Activated CD8-positive, alpha-beta memory T cell treated with anti-CD3 and anti-CD28 coated beads, Interleukin-2, amount 50 U/mL, for 4 hours (primary cell): ENCODE data around the gene IL3RA.
A peak's percentile ranks its signal among the peaks of the same experiment; 100 is the strongest.
"Not testable (repeated sequence)": the region's sequence is repeated elsewhere in the genome, so short reads cannot be mapped to it uniquely, and the experiment has no call there.

Source experiments
- DNase-seq: peaks from one replicate; pipeline ENCODE4 v3.0.0-alpha.2; 2020

The IL3RA gene

DNA sequence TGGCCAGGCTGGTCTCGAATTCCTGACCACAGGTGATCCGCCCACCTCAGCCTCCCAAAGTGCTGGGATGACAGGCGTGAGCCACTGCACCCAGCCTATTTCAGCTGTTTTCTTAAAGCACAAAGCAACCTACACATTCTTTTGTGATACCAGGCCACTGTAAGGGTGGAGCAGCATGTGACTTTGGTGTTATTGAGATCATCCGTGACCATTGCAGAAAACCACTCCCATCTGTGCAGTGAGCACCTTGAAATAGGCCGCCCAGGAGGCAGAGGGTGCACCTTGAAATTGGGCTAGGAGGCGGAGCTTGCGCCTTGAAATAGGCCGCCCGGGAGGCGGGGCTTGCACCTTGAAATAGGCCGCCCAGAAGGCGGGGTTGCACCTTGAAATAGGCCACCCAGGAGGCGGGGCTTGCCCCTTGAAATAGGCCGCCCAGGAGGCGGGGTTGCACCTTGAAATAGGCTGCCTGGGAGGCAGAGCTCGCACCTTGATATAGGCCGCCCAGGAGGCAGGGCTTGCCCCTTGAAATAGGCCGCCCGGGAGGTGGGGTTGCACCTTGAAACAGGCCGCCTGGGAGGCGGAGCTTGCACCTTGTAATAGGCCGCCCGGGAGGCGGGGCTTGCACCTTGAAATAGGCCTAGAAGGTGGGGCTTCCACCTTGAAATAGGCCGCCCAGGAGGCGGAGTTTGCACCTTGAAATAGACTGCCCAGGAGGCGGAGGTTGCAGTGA is 64.3 kb downstream of the IL3RA start:
- DNase-seq: peak; percentile 3

DNA sequence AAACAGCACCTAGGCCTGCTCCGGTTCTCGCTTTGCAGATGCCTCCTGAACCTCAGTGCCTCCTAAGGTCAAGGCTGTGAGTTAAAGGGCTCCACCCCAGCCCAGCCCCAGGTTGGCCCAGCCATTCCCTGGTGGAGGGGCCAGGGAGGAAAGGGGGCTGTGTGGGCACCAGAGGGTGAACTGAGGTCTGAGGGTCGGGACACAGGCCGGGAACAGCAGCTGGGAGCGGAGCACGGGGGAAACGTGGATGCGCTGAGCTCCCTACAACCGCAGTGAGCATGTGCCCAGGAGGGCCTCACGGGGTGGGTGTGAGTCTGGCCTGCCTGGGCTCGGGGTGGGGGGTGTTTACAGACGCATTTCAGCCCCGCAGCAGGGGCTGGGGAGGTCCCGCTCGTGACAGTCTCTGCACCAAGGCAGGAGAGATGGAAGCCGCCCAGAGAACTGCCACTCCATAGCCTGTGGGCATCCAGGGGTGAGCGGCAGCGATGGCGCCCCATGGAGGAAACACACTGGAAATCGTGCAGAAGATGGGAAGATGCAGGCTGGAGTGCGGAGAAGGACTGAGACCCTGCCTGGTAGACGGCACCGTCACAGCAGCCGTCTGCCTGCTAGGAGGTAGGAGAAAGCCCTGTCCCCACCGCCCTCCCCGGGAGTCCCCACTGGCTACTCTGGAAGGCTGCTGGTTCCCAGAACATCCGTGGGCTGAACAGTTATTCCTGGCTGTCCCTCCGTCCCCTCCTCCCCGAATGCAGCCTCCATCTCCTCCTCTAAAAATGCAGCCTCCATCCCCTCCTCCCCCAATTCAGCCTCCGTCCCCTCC is 65.2 kb downstream of the IL3RA start:
- no peak for DNase-seq

DNA sequence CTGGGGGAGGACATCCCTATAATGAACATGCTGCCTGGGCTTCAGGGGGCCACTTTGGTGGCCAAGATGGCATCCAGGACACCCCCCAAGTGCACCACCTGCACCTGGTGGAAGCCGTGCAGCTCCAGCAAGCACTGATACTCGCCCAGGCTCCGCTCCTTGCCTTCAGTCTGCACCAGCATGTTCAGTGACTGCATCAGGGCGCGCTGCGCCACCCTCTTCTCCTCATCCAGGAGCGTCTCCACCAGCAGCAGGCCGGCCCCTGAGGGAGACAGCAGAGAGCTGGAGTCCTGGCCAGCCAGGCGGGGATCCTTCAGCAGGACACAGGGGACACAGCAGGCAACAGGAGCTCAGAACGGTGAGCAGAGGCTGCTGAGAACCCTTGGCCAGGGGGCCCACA is 66.6 kb downstream of the IL3RA start:
- peak; percentile 8 for DNase-seq

DNA sequence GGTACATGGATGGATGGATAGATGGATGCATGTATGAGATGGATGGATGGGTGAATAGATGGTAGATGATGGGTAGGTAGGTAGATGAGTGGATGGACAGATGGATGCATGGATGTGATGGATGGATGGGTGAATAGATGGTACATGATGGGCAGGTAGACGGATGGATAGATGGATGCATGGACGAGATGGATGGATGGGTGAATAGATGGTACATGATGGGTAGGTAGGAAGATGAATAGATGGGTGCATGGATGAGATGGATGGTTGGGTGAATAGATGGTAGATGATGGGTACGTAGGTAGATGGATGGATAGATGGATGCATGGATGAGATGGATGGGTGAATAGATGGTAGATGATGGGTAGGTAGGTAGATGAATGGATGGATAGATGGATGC is 67.3 kb downstream of the IL3RA start:
- DNase-seq: not testable (repeated sequence)

DNA sequence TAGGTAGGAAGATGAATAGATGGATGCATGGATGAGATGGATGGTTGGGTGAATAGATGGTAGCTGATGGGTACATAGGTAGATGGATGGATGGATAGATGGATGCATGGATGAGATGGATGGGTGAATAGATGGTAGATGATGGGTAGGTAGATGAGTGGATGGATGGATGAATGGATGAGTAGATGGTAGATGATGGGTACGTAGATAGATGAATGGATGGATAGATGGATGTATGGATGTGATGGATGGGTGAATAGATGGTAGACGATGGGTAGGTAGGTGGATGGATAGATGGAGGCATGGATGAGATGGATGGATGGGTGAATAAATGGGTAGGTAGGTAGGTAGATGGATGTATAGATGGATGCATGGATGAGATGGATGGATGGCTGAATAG is 69.2 kb downstream of the IL3RA start:
- not testable (repeated sequence) for DNase-seq

DNA sequence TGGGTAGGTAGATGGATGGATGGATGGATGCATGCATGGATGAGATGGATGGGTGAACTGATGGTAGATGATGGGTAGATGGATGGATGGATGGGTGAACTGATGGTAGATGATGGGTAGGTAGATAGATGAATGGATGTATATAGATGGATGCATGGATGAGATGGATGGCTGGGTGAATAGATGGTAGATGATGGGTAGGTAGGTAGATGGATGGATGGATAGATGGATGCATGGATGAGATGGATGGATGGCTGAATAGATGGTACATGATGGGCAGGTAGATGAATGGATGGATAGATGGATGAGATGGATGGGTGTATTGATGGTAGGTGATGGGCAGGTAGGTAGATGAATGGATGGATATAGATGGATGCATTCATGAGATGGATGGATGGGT is 70.5 kb downstream of the IL3RA start:
- DNase-seq: no peak

DNA sequence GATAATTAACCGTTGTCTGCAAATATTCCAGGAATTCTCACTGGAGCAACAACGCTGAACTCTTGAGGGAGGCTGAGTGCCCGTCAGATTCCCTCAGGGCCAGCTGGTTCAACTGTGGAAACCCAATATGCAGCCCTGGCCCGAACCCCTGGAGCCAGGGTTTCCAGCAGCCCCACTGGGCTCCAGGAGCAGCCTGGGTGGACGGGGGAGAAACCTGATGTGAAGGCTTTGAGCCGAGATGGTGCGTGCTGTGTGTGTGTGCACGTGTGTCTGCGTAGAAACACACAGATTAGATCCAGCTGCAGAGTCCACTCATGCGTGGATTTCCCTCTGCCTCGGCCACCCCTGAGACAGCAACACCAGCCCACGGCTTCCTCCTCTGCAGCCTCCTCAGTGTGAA is 74.7 kb downstream of the IL3RA start:
- peak; percentile 4 for DNase-seq

DNA sequence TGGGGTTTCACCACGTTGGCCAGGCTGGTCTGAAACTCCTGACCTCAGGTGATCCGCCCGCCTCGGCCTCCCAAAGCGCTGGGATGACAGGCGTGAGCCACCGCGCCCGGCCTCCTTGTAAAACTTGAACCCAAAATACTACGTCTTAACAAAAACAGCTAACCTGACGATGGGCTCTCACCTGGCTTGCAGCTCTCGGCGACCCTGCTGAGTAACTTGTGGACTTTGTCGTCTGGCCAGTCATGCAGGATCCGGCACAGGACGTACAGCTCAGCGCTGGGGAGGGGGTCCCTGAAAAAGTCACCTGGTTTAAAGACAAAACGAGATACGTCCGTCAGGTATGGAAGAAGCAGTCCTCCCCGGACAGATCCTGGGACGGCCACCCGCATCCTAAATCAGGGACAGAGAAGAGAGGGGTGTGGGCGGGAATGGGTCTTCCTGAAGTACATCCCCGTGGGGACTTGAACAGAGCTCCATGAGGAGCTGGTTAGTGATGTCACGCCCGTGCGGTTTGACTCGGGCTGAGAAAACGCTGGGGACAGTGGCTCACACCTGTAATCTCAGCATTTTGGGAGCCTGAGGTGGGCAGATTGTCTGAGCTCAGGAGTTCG is 76.1 kb downstream of the IL3RA start:
- peak; percentile 9 for DNase-seq

DNA sequence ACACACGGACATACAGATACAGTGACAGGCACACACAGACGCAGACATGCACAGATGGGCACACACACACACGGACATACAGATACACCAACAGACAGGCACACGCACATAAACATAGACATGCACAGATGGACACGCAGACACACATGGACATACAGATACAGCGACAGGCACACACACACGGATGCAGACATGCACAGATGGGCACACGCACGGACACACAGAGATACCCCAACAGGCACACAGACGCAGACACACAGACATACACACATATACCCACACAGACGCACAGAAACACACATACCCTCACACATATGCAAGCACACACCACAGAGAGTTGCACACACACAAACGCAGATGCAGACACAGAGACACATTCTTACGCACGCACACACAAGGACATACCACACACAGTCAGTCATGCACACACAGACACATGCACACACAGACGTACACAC is 79.8 kb downstream of the IL3RA start:
- peak; percentile 1 for DNase-seq

DNA sequence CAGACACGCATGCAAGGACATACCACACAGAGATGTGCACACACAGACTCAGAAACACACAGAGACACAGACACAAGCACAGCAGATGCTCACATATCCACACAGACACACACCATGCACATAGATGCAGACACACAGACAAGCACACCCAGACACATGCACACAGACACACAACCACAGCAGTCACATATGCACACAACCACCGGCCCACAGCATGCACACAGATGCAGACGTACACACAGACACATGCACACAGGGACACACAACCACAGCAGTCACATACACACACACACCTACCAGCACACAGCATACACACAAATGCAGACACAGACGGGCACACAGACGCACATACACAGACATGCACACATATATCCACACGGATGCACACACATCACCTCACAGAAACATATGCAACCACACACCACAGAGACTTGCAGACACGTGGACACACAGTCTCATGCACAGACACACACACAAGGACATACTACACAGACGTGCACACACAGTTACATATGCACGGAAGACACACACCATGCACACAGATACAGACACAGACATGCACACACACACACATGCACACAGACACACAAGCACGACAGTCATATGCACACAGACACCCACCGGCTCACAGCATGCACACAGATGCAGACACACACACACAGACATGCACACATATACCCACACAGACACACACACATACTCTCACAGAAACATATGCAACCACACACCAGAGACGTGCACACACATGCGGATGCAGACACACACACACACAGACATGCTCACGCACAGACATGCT is 80.6 kb downstream of the IL3RA start:
- DNase-seq: peak; percentile 5

DNA sequence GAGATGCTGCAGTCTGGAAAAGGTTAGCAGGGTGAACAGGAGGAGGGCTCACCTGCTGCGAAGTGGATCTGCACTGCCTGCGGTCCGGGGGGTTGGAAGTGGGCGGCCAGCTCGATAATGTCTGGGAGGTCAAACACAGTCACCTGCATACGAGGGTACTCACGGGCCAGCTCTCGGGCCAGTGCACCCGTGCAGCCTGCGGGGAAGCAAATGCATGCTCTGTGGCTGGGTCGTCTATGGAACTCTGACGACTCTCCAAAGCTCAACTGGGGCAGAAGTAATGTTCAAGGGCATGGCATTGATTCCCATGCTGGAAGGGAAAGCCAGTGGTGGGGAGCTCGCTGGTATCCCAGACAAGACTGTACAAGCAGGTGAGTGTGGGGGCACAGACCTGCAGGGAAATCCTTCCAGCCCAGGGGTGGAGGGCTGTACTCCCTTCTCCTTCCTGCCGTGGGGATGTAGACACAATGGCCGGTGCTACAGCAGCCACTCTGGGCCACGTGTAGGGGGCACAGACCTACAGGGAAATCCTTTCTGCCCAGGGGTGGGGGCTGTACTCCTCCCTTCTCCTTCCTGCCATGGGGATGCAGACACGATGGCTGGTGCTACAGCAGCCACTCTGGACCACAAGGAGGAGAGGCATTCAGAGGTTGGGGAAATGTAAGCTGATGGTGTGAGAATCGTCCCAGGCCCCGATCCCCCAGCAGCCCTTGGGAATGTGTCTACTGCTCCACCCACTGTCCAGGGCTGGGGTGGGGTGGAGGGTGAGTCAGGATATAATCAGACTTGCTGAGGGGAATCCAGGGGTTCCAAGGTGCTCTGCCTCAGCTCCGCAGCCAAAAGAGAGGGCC is 81.6 kb downstream of the IL3RA start:
- DNase-seq: peak; percentile 12

DNA sequence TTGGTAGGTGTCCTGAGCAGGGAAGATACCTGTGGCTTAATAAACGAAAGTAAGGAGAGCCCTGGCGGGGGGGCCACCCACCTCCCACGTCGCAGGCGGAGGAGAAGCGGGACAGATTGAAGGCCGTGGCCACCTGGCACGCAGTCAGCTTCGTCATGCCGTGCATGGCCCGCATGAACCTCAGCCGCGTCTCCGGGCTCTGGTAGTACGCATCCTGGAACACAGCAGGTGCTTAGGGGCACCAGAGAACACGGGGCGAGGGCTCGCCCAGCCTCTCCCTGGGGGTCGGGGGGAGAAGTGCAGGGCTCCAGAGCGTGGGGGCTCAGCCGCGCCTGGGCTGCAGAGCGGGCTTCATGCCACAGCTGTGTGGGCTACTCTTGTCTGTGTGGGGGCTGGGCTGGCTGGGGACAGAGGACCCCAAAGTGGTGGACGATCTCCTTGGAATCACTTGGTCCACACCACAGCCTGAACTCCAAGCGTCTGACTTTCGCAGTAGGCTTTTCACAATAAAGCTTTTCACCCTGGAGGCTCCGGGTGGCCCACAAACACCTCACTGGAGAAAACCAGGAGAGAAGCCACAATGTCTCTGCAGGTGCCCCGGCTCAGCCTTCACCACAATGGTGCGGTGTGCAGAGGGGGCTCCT is 82.4 kb downstream of the IL3RA start:
- peak; percentile 13 for DNase-seq

DNA sequence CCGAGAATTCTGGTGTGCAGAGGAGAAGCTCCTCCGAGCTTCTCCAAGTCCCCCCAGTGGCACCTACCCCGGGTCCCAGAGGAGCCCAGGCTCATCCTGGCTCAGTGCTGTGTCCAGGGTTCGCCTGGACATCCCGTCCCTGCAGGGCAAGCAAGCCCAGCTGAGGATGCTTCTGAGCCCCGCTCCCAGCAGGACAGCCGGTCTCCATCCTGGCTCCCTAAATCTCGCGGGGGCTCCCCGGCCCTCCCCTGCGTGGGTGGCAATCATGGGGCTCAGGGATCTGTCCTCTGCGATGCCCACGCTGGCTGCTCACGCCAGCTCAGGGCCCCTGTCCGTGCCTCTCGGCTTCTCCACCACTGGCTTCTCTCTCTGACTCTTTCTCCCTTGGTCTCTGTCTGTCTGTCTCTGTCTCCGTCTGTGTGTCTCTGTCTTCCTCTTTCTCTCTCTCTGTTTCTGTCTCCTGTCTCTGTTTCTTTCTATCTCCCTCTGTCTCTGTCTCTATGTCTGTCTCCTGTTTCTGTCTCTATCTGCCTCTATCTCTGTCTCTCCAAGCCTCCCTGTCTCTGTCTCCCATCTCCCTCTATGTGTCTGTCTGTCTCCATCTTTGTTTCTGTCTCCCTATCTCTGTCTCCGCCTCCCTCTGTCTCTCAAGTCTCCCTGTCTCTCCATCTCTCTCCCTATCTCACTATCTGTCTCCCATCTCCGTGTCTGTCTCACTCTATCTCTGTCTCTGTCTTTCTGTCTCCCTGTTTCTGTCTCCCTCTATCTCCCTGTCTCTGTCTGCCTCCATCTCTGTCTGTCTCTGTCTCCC is 83.2 kb downstream of the IL3RA start:
- DNase-seq: peak; percentile 11

DNA sequence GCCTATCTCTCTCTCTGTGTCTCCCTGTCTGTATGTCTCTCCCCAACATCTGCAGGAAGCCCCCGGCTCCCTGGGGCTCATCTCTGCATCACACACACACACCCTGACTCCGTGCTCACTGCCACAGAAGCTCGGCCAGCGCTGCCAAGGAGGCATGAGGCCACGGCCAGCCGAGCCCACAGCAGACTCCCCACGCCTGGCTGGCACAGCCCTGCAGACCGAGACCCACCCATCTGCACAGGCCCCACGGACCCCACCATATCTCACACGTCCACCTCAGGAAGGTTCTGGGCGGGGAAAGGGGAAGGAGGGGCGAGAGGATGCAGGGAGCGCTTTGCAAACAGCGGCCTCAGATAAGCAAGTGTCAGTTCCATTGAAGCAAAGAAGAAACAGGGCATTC is 83.8 kb downstream of the IL3RA start:
- peak; percentile 6 for DNase-seq

DNA sequence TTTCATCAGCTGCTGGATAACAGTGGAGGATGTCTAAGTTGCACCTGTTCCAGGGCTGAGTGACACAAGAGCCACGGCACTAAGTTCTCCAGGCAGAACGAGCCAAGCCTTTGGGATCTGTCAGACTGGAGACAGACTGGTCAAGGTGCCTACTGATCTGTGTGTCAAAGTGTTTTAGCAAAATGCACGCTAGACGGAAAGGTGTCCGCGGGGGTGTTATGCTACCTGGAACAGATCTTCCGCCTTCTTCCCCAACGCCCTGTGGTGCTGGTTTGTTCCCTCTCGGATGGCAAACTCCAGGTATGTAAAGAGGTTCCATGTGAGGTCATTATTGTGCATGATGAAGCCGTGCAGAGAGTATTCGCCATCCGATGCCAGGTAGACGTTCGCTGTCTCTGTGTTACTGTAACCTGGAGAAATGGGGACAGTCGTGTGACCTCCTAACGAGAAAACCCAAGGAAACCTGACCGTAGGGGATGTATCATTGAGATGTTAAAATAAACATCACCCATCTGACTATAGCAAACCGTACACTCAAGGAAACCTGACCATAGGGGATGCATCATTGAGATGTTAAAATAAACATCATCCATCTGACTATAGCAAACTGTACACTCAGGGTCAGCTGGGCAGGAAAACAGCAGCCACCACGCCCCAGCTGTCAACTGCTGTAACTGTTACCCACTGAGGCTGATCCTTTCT is 85.0 kb downstream of the IL3RA start:
- DNase-seq: peak; percentile 4

DNA sequence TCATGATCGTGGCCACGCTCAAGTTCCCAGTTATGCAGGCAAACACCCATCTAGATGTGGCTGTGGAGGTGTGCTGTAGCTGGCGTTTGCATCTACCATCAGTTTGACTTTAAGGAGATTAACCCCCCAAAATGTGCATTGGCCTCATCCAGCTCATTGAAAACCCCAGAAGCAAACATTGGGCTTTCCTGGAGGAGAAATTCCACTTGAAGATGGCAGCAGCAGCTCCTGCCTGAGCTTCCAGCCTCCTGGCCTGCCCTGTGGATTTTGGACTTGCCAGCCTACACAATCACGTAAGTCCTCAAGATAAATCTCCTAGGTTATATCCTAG is 85.5 kb downstream of the IL3RA start:
- peak; percentile 0 for DNase-seq

DNA sequence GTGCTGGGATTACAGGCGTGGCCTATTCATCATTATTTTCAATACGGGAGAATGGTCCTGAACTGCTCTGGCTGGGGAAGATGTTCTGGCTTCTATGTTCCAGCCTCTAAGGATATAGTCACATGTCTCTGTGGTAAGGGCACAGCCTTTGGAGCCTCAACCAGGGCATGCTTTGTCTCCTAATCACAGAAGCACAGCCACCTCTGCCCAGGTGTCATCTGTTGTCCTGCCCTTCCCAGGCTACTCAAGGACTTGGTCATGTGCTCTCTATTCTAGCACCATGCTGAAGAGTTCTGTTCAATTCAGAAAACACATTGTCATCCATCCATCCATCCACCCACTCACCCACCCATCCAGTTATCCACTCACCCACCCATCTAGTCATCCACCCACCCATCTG is 86.6 kb downstream of the IL3RA start:
- peak; percentile 7 for DNase-seq

DNA sequence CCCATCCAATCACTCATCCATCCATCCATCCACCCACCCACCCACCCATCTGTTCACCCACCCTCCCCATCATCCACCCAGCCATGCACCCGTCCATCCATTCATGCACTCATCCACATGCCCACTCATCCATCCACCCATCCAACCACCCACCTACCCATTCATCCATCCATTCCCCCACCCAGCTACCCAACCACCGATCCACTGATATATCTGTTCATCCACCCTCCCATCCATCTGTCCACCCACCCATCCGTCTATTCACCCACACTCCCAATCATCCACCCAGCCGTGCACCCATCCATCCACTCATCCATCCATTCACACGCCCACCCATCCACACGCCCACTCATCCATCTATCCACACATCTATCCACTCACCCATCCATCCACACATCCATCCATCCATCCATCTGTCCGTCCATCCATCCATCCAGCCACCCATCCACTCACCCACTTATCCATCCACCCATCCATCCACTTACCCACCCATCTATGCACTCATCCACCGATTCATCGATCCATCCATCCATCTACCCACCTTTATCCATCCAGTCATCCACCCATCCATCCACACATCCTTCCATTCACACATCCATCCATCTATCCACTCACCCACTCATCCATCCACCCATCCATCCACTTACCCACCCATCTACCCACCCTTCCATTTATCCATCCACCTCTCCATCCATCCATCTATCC is 87.7 kb downstream of the IL3RA start:
- DNase-seq: peak; percentile 1

DNA sequence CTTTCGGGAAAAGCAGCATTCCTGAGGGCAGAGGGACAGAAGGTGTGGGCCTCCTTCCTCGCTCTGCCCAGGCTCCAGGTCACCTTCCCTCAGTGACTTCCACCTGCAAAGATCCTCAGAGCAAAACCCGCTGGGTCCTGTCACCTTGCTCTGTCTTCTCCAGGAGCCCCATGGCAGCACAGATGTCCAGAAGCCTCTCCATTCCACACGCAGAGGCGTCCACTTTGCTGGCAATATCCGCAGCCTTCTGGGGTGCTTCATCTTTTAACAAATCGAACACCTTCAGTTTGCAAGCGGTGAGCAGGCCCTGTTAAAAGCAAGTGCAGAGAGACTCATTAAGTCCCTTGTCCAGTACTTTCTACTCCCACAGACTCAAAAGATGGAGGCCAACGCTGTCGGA is 88.8 kb downstream of the IL3RA start:
- DNase-seq: peak; percentile 5
